HG02798 (cell line): ENCODE data around the gene STPG1.

ENCODE experiments used
- ATAC-seq: cut with Tn5 transposase; IDR thresholded peaks from one replicate; pipeline ENCODE4 v1.9.1; 2021; ENCODE audit warnings: mild to moderate bottlenecking; ENCODE audit not compliant: unreplicated experiment, poor library complexity

STPG1 gene

GRCh38 chr1:24400065-24400464, 13.5 kb downstream of the STPG1 start:
- ATAC-seq: no peak

GRCh38 chr1:24393892-24394291, 19.7 kb downstream of the STPG1 start:
- no peak for ATAC-seq

DNA sequence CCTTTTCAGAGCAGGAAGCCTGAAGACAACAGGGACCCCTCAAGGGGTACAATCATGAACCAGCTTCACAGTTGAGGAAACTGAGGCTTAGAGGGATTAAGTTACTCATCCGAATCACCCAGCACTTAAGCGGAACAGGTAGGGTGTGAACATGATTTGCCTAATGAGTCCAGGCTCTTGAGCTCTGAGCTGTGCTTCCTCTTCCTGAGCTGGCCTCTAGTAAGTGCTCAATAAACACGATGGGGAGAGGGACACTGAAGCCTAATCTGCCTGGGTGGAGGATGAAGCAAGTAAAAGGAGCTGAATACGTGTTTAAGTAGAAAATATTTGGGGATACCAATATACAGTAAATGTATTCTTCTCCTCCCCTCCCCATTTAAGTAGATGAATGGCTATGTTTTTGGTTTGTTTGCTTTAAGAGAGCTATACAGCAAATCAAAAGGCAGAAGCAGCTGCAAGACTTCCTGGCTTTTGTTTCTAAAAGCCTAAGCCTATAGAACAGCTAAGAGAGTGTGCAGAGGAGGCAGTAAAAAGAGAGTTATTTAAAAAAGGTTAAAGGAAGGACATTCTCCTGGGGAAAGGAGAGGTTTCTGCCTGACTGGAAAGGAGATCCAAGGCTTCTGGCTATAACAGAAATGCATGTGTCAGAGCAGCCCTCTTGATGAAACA, 20.5 kb downstream of the STPG1 start:
- peak; percentile 28 for ATAC-seq

DNA sequence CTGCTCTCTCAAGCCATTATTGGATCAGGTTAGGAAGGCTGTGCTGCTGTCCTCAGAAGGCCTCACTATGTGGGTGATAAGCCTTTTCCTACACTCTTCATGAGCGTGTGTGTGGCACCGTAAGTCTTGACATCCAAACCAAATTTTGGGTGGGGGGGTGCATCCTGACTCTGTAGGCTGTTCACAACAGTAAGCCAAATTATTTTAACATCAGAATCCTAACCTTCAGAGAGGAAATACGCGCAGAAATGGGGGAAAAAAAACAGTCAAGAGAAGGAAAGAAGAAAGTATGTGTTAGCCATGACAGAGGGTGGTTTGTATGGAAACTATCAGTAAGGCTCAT, 21.0 kb downstream of the STPG1 start:
- no peak for ATAC-seq

GRCh38 chr1:24391882-24392603, 21.5 kb downstream of the STPG1 start:
- ATAC-seq: peak; percentile 73

- ATAC-seq: peak; percentile 46
Observed at GRCh38 chr1:24390924-24391782, 22.4 kb downstream of the STPG1 start.

- ATAC-seq: no peak
Observed at GRCh38 chr1:24389231-24389678, 24.3 kb downstream of the STPG1 start.

- no peak for ATAC-seq
Observed at GRCh38 chr1:24388331-24388885, 25.2 kb downstream of the STPG1 start.

DNA sequence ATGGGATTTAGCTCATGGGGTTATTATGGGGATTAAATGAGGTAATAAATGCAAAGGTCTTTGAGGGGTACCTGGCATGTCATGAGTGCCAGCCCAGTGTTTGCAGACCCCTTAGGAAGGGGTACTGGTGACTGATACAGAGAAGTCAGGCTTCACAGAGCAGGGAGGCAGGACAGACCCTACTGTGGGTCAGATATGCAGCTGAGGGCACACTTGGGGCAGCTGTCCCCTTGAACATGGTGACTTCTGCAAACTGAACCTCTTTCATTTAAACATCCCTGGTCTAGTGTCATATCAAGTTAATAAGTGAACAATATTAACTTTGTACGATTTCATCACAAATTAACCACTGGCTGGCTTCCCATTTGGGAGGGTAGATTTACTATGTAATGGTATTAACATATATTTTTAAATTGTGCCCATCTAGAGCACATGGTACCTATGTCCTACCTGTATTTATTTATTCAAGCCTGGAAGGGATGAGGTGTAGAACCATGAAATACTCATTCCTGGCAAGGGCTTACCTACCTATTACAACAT, 25.9 kb downstream of the STPG1 start:
- ATAC-seq: no peak

DNA sequence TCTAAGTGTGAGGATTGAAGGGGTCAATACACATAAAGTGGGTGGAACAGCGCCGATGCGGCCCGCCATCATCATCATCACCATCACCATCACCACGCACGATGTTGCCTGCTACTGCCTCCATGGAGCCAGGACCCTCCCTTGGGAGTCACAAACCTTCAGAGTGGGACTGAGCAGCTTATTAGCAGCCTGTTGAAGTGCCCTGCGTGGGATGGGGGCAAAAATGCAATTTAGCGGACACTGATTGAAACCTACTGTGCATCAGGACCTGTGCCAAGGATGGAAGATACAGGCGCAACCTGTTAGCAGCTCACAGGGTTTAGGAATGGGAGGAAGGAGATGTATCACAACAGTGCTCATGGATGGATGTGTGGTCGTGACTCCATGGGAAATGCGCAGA, 26.7 kb downstream of the STPG1 start:
- no peak for ATAC-seq

DNA sequence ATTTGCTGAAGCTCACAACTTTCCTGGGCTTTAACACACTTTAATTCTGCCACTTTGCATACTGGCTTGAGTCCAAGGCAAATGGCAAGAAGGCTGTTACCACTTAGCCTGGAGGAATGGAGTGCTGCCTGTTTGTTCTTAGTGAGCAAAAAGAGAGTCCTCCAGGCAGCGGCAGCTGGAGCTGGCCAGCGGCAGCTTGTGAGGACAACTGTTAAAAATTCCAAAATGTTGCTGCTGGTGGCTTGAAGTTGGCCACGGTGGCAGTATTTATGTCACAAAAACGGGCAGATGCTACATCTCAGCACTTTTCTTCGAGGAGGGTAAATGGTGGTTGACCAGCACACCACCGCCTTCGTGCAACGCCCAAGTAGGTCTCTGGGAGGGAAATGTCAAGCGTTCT, 27.3 kb downstream of the STPG1 start:
- no peak for ATAC-seq

GRCh38 chr1:24385160-24385940, 28.2 kb downstream of the STPG1 start:
- no peak for ATAC-seq

- ATAC-seq: peak; percentile 69
Observed at GRCh38 chr1:24384251-24385090, 29.1 kb downstream of the STPG1 start.

DNA sequence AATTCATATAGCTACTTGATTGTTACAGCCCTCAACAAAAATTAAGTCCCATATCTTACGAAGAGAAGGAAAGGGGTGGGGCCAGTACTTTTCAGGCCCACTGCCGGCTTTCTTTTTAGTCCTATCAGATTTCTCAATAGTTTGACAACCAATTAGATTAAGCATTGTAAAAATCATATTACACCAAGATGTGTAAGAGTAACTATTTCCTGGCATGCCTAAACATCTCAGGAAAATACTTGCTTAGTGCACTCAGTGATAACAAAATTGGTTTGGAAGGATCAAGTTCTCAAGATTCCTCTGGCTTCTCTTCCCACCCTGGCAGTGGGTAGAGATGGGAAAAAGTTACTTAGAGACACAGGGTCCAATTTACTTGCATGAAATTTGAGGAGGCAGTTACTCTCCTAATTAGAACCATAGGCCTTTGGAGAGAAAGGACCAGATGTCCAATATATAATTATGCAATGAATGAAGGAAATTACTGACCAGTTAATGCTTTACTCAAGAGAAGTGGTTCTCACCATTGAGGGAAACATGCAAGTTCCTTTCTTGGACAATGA, 30.1 kb downstream of the STPG1 start:
- ATAC-seq: no peak

DNA sequence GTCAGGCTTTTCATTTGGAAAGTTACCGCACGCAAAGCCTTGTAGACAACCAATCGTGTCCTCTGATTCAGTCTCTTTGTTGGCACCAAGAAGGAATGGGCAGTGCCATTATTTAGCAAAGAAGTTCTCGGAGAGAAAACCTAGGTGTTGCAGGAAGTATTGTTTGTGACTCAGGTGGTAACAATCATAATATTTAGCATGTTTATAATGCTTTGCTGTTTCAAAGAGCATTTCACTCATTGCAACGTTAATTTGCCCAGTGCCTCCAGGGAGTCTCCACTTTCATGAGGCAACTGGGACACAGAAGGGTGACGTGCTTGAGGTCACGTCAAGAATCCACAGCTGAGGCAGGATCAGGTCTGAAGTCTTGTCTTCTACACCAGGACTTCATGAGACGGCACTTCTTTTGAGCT, 31.4 kb downstream of the STPG1 start:
- no peak for ATAC-seq

DNA sequence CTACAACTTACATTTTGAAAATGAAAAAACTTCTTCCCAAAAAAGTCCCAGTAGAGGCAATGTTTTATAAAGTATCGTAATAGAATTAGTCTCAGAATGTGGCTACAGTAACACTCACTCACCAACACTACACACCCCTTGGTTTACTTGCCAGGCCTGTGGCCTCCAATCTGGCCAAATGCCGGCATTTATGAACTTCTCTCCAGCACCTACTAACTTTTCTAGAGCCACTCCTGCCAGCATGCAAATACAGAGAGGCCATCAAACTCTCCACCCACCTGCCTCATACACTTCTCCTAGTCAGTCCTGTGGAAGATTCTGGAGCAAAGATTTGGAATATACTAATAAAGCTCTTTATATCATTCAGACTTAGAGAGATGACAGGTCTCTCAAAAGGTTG, 32.3 kb downstream of the STPG1 start:
- ATAC-seq: no peak

DNA sequence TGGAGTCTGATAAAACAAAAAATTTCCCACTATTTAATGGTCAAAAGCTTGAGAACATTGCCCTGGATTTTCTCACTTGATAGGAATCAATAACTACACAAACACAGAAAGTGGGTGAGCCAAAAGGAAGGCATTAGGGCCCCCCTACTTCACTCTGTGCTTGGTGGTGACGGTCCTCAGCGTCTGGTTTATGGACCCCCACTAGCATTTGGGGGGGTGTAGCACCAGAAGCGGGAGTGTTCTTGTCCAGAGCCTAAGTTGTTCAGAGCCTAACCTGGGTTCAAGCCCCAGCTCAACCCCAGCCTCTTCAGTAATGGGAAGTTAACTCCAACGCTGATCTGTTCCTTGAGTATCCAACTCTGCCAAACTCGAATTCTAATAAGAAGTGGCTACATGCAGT, 33.1 kb downstream of the STPG1 start:
- ATAC-seq: no peak

GRCh38 chr1:24379733-24380315, 33.8 kb downstream of the STPG1 start:
- ATAC-seq: no peak
